Measurements from ENCODE around the gene SLC18A3.

SLC18A3 gene

GRCh38 chr10:49652421-49653272 is 42.5 kb downstream of the SLC18A3 start:
- DNase-seq, result no peak

GRCh38 chr10:49653273-49653929 is 43.3 kb downstream of the SLC18A3 start:
- DNase-seq, result no peak

DNA sequence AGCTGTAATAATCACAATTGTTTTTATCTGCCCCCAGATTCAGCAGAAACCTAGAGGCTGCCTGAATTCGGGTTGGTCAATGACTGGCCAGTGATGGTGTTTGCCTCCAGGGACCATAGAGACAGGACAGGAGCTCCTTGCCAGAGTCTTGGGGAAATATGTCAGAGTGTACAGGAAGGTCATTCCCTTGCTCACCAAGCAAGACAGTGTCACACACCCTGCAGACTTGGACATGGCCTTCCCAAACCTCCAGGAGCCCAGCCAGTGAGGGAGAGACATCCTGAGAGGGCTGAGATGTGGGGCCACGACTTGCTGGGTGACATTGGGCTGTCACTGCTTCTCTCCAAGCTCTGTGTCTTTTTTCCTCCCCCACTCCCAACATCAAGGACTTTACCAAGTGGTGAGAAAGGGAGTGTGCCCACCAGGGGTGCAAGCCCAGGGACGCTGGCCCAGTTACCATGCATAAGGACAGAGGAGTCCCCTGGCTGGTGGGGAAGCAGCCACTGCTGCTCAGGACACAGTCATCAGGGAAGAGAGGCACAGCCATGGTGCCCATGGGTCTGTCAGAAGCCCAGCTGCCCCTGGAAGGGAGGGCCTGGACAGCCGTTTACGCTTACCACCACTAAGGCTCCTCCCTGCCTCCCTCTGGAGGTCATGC is 44.1 kb downstream of the SLC18A3 start:
- no peak for DNase-seq

GRCh38 chr10:49655099-49655498 is 45.0 kb downstream of the SLC18A3 start:
- no peak for DNase-seq

DNA sequence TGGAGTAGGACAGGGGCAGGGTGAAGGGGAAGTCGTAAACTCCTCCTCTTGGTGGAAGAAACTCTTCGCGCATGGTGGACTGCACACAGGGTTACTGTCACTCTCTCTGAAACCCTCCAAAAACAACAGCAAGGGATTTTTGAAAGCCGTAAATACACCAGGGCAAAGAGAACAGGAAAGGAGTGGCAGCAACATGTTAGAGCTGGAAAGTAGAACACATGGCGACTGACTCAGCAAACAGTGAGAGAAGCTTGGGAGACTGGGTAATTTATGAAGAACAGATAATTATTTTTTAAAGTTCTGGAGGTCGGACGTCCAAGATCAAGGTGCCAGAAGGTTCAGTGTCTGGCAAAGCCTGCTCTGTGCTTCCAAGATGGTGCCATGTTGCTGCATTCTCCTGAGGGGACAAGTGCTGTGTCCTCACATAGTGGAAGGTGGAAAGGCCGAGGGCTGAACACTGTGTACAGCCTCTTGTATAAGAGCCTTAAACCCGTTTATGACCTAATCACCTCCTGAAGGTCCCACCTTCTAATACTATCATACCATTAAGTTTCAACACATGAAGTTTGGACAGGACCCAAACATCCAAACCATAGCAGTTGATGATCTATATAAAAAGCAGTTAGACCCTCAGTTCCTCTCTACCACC is 46.9 kb downstream of the SLC18A3 start:
- DNase-seq, result no peak

- DNase-seq, result no peak
These were observed 47.5 kb downstream of the SLC18A3 start for GRCh38 chr10:49657606-49658005.

GRCh38 chr10:49661140-49661856 is 51.2 kb downstream of the SLC18A3 start:
- no peak for DNase-seq

All from suppressor macrophage (primary cell).